BLaER1 treated with 17β-estradiol and CSF1 and Interleukin-3, amounts not matched to agents 10 nM and 100 nM (cell line): ENCODE results near the gene ATG4C.

Source experiments
- H3K27ac ChIP-seq, 11 experiments: shearing (Covaris generic); formaldehyde crosslinking; 2 replicates each; pipeline ENCODE4 v1.8.1; 2022
- H3K27me3 ChIP-seq, 11 experiments: shearing (Covaris generic); formaldehyde crosslinking; 2 replicates each; pipeline ENCODE4 v1.8.1; 2022
- H3K36me3 ChIP-seq, 11 experiments: shearing (Covaris generic); formaldehyde crosslinking; 2 replicates each; pipeline ENCODE4 v1.8.1; 2022
- H3K4me1 ChIP-seq, 10 experiments: shearing (Covaris generic); formaldehyde crosslinking; 2 replicates each; pipeline ENCODE4 v1.8.1; 2022
- H3K4me2 ChIP-seq, 11 experiments: shearing (Covaris generic); formaldehyde crosslinking; 2 replicates each; pipeline ENCODE4 v1.8.1; 2022
- H3K4me3 ChIP-seq, 10 experiments: shearing (Covaris generic); formaldehyde crosslinking; 2 replicates each; pipeline ENCODE4 v1.8.1; 2022
- H3K9ac ChIP-seq, 11 experiments: shearing (Covaris generic); formaldehyde crosslinking; 2 replicates each; pipeline ENCODE4 v1.8.1; 2022
- H3K9me3 ChIP-seq, 11 experiments: shearing (Covaris generic); formaldehyde crosslinking; replicated peaks in 1 of 11; 2 replicates each; pipeline ENCODE4 v1.8.1; 2022
- H4K20me1 ChIP-seq, 11 experiments: shearing (Covaris generic); formaldehyde crosslinking; 2 replicates each; pipeline ENCODE4 v1.8.1; 2022
- Cebpa-rat ChIP-seq, 11 experiments: shearing (Covaris generic); IDR thresholded peaks; 2 replicates each; pipeline ENCODE4 v1.8.1; 2022

ATG4C gene

DNA sequence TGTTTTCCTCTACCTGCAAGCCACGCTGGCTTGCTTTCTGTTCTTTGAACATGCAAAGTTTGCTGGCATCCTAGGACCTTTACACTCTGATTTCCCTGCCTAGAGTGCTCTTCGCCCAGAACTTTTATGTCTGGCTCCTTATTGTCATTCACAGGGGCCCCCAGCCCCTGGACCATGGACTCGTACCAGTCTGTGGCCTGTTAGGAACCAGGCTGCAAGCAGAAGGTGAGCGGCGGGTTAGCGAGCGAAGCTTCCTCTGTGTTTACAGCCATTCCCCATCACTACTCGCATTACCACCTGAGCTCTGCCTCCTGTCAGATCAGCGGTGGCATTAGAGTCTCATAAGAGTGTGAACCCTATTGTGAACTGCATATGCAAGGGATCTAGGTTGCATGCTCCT is 73.0 kb downstream of the ATG4C start:
- no peak for TF ChIP-seq Cebpa-rat (IDR thresholded peaks at IDR 0.05)
- Histone ChIP-seq H3K27me3 (no peaks in the 10 kb centered on the region), H4K20me1 (no peaks in the 10 kb centered on the region), H3K4me1 (no peaks in the 10 kb centered on the region), H3K27ac (no peak overlapping the region), H3K9me3 (no peaks in the 10 kb centered on the region), H3K4me2 (no peak overlapping the region), H3K36me3 (peaks cover 2 to 82% (median 19%) of the 10 kb centered on the region in 11 experiments; a peak in 14 of 22 replicates), H3K9ac (no peak overlapping the region), H3K4me3 (no peak overlapping the region)

- no peak overlapping the region for H3K27ac ChIP-seq
- no peaks in the 10 kb centered on the region; a peak in 1 of 22 replicates for H4K20me1 ChIP-seq
- no peaks in the 10 kb centered on the region for H3K27me3 ChIP-seq
- no peak overlapping the region for H3K4me3 ChIP-seq
- H3K4me2 ChIP-seq, result no peak overlapping the region
- no peaks in the 10 kb centered on the region for H3K9me3 ChIP-seq
- H3K4me1 ChIP-seq, result peaks cover 0 to 7% (median 0%) of the 10 kb centered on the region in 10 experiments; a peak in 2 of 20 replicates
- 0 out of 22 replicates have a peak, but pooled peaks cover 0 to 8% (median 0%) of the 10 kb centered on the region in 11 experiments for H3K36me3 ChIP-seq
- TF ChIP-seq Cebpa-rat (IDR thresholded peaks at IDR 0.05), result no peak
- no peak overlapping the region for H3K9ac ChIP-seq
Measured at GRCh38 chr1:62869217-62869754, 85.4 kb downstream of the ATG4C start.

- Histone ChIP-seq H3K27ac (no peak overlapping the region), H3K36me3 (0 out of 22 replicates have a peak, but pooled peaks cover 0 to 8% (median 0%) of the 10 kb centered on the region in 11 experiments), H3K27me3 (no peaks in the 10 kb centered on the region), H3K4me2 (no peak overlapping the region), H3K9me3 (no peaks in the 10 kb centered on the region), H3K4me3 (no peak overlapping the region), H3K9ac (no peak overlapping the region), H3K4me1 (peaks cover 0 to 7% (median 0%) of the 10 kb centered on the region in 10 experiments; a peak in 2 of 20 replicates), H4K20me1 (no peaks in the 10 kb centered on the region)
- TF ChIP-seq Cebpa-rat (IDR thresholded peaks at IDR 0.05), result no peak
Measured at GRCh38 chr1:62870148-62870547, 86.2 kb downstream of the ATG4C start.

DNA sequence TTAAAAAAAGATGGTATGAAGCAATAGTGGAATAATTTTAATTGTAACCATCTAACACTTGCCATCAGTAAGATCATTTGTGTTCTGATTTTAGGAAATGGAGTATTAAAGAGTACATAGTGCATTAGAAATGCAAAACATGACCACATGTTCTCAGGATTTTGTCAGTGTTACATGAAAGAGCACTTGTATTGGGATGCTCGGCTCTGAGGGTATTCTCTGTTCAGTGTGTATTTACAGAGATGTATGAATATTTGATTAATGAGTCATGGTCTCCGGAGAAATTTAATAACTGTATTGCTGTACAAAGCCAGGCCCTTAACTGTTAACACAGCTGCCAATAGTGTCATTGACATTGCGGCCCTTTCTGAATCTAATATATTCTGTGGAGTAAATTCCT is 91.7 kb downstream of the ATG4C start:
- H3K4me3 ChIP-seq, result no peak overlapping the region
- H4K20me1 ChIP-seq, result no peaks in the 10 kb centered on the region
- no peaks in the 10 kb centered on the region for H3K27me3 ChIP-seq
- no peak overlapping the region for H3K4me2 ChIP-seq
- H3K4me1 ChIP-seq, result no peaks in the 10 kb centered on the region
- H3K9me3 ChIP-seq, result peaks cover 0 to 15% (median 6%) of the 10 kb centered on the region in 11 experiments; a peak in 9 of 22 replicates
- no peaks in the 10 kb centered on the region for H3K36me3 ChIP-seq
- no peak overlapping the region for H3K9ac ChIP-seq
- no peak for TF ChIP-seq Cebpa-rat (IDR thresholded peaks at IDR 0.05)
- no peak overlapping the region for H3K27ac ChIP-seq

- Histone ChIP-seq H3K9me3 (peaks cover 0 to 17% (median 6%) of the 10 kb centered on the region in 11 experiments; a peak in 9 of 22 replicates), H3K27ac (no peak overlapping the region), H3K4me2 (no peak overlapping the region), H3K4me1 (no peaks in the 10 kb centered on the region), H3K4me3 (no peak overlapping the region), H3K27me3 (no peaks in the 10 kb centered on the region), H3K9ac (no peak overlapping the region), H3K36me3 (no peaks in the 10 kb centered on the region), H4K20me1 (no peaks in the 10 kb centered on the region)
- no peak for TF ChIP-seq Cebpa-rat (IDR thresholded peaks at IDR 0.05)
Measured at GRCh38 chr1:62876535-62876934, 92.6 kb downstream of the ATG4C start.

DNA sequence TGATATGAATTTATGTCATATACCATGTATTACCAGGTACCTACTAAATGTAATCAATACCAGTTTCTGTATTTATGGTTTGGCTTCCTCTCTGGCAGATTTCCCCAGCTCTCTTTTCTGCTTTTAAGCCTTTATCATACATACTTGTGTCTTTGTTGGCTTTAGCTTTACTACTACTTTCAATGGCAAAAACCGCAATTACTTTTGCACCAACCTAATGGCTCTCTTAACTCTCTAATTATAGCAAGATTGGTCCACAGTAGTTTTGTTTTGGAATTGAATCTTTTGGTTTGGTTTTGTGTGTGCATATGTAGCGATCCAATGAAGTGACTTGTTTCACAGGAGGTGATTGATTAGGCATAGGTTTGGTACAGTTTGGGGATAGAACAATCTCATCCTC is 93.6 kb downstream of the ATG4C start:
- Histone ChIP-seq H3K4me3 (no peak overlapping the region), H4K20me1 (no peaks in the 10 kb centered on the region), H3K4me1 (no peaks in the 10 kb centered on the region), H3K27me3 (no peaks in the 10 kb centered on the region), H3K36me3 (no peaks in the 10 kb centered on the region), H3K27ac (no peak overlapping the region), H3K4me2 (no peak overlapping the region), H3K9me3 (peaks cover 0 to 17% (median 6%) of the 10 kb centered on the region in 11 experiments; a peak in 9 of 22 replicates), H3K9ac (no peak overlapping the region)
- no peak for TF ChIP-seq Cebpa-rat (IDR thresholded peaks at IDR 0.05)

GRCh38 chr1:62879962-62880361 is 96.0 kb downstream of the ATG4C start:
- no peak for TF ChIP-seq Cebpa-rat (IDR thresholded peaks at IDR 0.05)
- Histone ChIP-seq H3K9me3 (peaks cover 0 to 17% (median 6%) of the 10 kb centered on the region in 11 experiments; a peak in 9 of 22 replicates), H3K9ac (no peak overlapping the region), H3K27me3 (no peaks in the 10 kb centered on the region), H3K36me3 (no peaks in the 10 kb centered on the region), H3K4me2 (no peak overlapping the region), H3K4me1 (no peaks in the 10 kb centered on the region), H3K4me3 (no peak overlapping the region), H4K20me1 (no peaks in the 10 kb centered on the region), H3K27ac (no peak overlapping the region)

DNA sequence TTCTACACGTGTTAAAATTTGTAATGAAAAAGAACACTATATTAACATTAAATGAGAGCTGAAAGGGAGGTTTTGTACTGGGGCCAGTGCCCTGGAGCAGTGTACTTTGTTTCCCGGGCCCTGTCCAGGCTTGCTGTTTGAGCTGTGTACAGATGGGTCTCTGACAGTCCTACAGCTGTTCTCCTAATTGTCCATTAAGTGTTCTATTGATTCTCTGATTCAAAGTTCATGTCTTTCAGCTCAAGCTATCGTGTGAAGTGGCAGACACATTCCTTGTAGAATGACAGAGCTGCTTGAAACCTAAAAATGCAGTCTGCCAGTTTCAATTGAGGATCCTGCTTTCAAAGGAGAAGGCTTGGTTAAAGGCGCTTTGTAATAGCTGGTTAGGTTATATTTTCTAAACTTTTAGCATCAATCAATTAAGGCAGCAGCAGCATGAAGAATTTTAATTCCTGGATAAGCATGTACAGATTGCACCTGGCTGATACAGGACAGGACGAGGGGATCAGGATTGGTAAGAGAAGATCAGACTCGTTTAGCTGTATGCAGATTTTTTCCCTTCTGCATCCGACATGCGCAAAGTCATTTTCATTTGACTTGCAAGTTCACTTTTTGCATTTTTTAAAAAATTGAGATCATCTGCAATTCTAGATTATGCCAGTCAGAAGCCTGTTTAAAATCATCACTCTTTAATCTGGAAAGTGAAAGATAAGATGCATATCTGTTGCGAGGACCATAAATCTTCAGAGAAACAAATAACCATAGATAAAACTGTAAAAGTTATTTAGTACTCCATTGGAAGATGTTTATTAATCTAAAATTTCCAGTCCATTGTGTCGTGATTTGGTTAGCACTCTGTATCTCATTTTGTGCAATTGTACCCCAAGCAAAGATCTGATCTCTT is 98.5 kb downstream of the ATG4C start:
- H3K4me2 ChIP-seq, result no peak overlapping the region

GRCh38 chr1:62884156-62884740 is 100.3 kb downstream of the ATG4C start:
- Histone ChIP-seq H3K9me3 (peaks cover 0 to 16% (median 6%) of the 10 kb centered on the region in 11 experiments; a peak in 9 of 22 replicates), H3K27me3 (no peaks in the 10 kb centered on the region), H3K4me2 (no peak overlapping the region), H3K27ac (no peak overlapping the region), H4K20me1 (no peaks in the 10 kb centered on the region), H3K4me3 (no peak overlapping the region), H3K9ac (no peak overlapping the region), H3K36me3 (no peaks in the 10 kb centered on the region), H3K4me1 (no peaks in the 10 kb centered on the region)
- no peak for TF ChIP-seq Cebpa-rat (IDR thresholded peaks at IDR 0.05)

More for the DNA sequence above, 98.5 kb downstream of the ATG4C start:
- no peak overlapping the region for H3K27ac ChIP-seq
- H4K20me1 ChIP-seq, result no peaks in the 10 kb centered on the region
- H3K27me3 ChIP-seq, result no peaks in the 10 kb centered on the region
- H3K9me3 ChIP-seq, result peaks cover 0 to 17% (median 6%) of the 10 kb centered on the region in 11 experiments; a peak in 9 of 22 replicates
- no peak for TF ChIP-seq Cebpa-rat (IDR thresholded peaks at IDR 0.05)
- no peaks in the 10 kb centered on the region for H3K4me1 ChIP-seq
- no peaks in the 10 kb centered on the region for H3K36me3 ChIP-seq
- H3K9ac ChIP-seq, result no peak overlapping the region
- H3K4me3 ChIP-seq, result no peak overlapping the region
